Ovary (tissue), 9 donors: ENCODE data around the gene ELAVL1. TPM values are rescaled to one million over a fixed set of nuclear protein-coding genes. Genes with fewer than 3 reads are reported as not detected.

Experiments
- DNase-seq, 5 donors: peaks; one replicate each; pipeline ENCODE4 v3.0.0-alpha.2; 2019 to 2020
- H3K27ac ChIP-seq, 2 donors: fragments of 200-600 bp; one replicate each; pipeline versions ENCODE4 v1.5.1 to v1.8.0; 2019 to 2022
- H3K27me3 ChIP-seq: fragments of 200-600 bp; one replicate; pipeline ENCODE4 v1.8.0; 2022
- H3K36me3 ChIP-seq: fragments of 200-600 bp; sonication (generic); one replicate; pipeline ENCODE4 v1.5.1; 2019
- H3K4me1 ChIP-seq: one replicate; pipeline ENCODE4 v1.8.1; 2013; ENCODE audit warnings: mild to moderate bottlenecking, moderate library complexity; ENCODE audit not compliant: insufficient read depth
- H3K4me3 ChIP-seq: fragments of 200-600 bp; sonication (generic); one replicate; pipeline ENCODE4 v1.5.1; 2017
- H3K9me3 ChIP-seq, 2 donors: fragments of 200-600 bp in 1 of 2; sonication (generic) in 1 of 2; one replicate each; pipeline versions ENCODE4 v1.5.1 to v1.8.1; 2013 to 2019; ENCODE audit warnings: mild to moderate bottlenecking in 1 of 2, moderate library complexity in 1 of 2
- EP300 ChIP-seq: sonication (generic); formaldehyde crosslinking; IDR thresholded peaks from one replicate; pipeline ENCODE4 v1.6.1; 2017; ENCODE audit warnings: antibody characterized with exemption
- POLR2A ChIP-seq: fragments of 450-650 bp; IDR thresholded peaks from one replicate; pipeline ENCODE4 v1.6.1; 2017; ENCODE audit warnings: antibody characterized with exemption, mild to moderate bottlenecking, moderate library complexity
- WGBS, 3 donors: extraction: QIAGEN DNeasy Blood & Tissue Kit in 1 of 3; methylation state at CpG; one replicate each; pipeline versions ENCODE4 v1.1.5 to v1.1.7; 2013 to 2017; 5-methylcytosine and 5-hydroxymethylcytosine counted together
- intact Hi-C, 4 donors: fragments of 100-400 bp; cut with DNase I; formaldehyde crosslinking; loops; one replicate each; pipeline versions ENCODE4 v1.11.0 to v1.15.1; 2022 to 2023
- polyA plus RNA-seq, 2 donors: library from polyadenylated mRNA; stranded (reverse); fragments of 200-250 nt in 1 of 2; fragments of 350-450 nt in 1 of 2; fragmentation: Illumina TruSeq in 1 of 2; extraction: RNeasy Lipid Tissue Mini Kit (QIAGEN cat#74804) in 1 of 2; gene quantifications; one replicate each; pipeline ENCODE4 v1.2.3, GENCODE V29; 2013 to 2014
- total RNA-seq, 7 donors: library from RNA; depleted of rRNA in 2 of 7; stranded (reverse); fragments of >200 nt in 2 of 7; fragmentation: NEBNext Ultra II Directional in 3 of 7; extraction: Animal tissue kit (Norgen Biotek cat#: 25700) in 3 of 7; gene quantifications; one replicate each; pipeline versions ENCODE4 v1.1.0 to v1.2.4, GENCODE V29; 2016 to 2023
- TF ChIP-seq, protein P1 (sequence below), 3 donors: fragments of 450-650 bp in 2 of 3; fragments of 200-600 bp in 1 of 3; IDR thresholded peaks; one replicate each; pipeline versions ENCODE4 v1.5.1 to v1.8.0; 2016 to 2022; ENCODE audit warnings: antibody characterized with exemption in 3 of 3, mild to moderate bottlenecking in 1 of 3
- donor health status: DM: no; HTN: no; CAD: no; lungs with moderate emphysema.
- donor health status: DM: no; HTN: no; CAD: no.
- donor health status: Bipolar disorder and iron deficiency.
- donor health status: DM: yes; HTN: yes; CAD: no.
- donor health status: DM: no; HTN: no; CAD: no.
- donor health status: DM: yes; HTN: yes; CAD: no.

ELAVL1 gene
- total and polyA plus RNA-seq, 9 donors = 13.8 to 78.4 (median 63.5) TPM

GRCh38 chr19:7979011-7979410 lies 26.4 kb downstream of the ELAVL1 start:
- H3K9me3 ChIP-seq = no peaks in the 10 kb centered on the region
- 78 to 91% (median 82%) methylated on average over 10 of the region's 10 CpGs for WGBS, 3 donors
- TF ChIP-seq, protein P1, sequence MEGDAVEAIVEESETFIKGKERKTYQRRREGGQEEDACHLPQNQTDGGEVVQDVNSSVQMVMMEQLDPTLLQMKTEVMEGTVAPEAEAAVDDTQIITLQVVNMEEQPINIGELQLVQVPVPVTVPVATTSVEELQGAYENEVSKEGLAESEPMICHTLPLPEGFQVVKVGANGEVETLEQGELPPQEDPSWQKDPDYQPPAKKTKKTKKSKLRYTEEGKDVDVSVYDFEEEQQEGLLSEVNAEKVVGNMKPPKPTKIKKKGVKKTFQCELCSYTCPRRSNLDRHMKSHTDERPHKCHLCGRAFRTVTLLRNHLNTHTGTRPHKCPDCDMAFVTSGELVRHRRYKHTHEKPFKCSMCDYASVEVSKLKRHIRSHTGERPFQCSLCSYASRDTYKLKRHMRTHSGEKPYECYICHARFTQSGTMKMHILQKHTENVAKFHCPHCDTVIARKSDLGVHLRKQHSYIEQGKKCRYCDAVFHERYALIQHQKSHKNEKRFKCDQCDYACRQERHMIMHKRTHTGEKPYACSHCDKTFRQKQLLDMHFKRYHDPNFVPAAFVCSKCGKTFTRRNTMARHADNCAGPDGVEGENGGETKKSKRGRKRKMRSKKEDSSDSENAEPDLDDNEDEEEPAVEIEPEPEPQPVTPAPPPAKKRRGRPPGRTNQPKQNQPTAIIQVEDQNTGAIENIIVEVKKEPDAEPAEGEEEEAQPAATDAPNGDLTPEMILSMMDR (IDR thresholded peaks at IDR 0.05) = no peak
- TF ChIP-seq EP300 = no peak
- no peak for TF ChIP-seq POLR2A
- intact Hi-C loops = no loop called here
- no peak overlapping the region for H3K27ac ChIP-seq
- no peaks in the 10 kb centered on the region for H3K36me3 ChIP-seq
- no peaks in the 10 kb centered on the region for H3K27me3 ChIP-seq
- no peaks in the 10 kb centered on the region for H3K4me1 ChIP-seq
- DNase-seq = no peak
- H3K4me3 ChIP-seq = no peak overlapping the region

DNA sequence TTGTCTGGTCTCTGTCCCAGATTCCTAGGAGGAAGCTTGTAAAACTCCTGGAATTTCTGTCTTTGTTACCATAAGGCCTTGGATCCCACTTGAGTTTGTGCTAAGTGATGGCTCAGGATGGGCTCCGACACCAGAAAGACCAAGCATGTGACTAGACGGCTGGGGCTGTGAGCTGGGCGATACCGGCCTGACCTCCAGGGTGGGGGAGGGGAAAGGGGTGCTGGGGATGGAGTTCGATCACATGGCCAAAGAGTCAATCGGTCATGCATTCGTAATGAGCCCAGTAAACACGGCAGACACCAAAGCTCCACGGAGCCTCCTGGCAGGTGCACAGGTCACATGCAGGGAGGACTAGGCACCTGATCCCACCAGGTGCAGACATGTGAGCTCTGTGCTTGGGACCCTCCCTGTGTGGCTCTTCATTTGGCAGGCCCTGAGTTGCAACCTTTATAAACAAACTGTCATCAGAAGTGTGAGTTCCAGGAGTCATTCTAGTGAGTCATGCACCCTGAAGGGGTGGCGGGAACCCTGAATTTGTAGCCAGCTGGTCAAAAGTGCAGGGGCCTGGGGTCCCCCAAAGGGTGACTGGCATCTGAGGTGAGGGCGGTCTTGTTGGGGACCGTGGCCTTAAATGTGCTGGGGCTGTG lies 27.1 kb downstream of the ELAVL1 start:
- no peaks in the 10 kb centered on the region for H3K36me3 ChIP-seq
- no peak overlapping the region for H3K27ac ChIP-seq
- whole genome bisulfite sequencing, 3 donors = 74 to 84% (median 76%) methylated on average over 12 of the region's 12 CpGs
- TF ChIP-seq, protein P1 (IDR thresholded peaks at IDR 0.05) = no peak
- TF ChIP-seq POLR2A = no peak
- no peak for TF ChIP-seq EP300
- no peaks in the 10 kb centered on the region for H3K27me3 ChIP-seq
- DNase-seq = no peak
- intact Hi-C loops = no loop called here
- H3K4me3 ChIP-seq = no peak overlapping the region
- H3K9me3 ChIP-seq = no peaks in the 10 kb centered on the region
- no peaks in the 10 kb centered on the region for H3K4me1 ChIP-seq

DNA sequence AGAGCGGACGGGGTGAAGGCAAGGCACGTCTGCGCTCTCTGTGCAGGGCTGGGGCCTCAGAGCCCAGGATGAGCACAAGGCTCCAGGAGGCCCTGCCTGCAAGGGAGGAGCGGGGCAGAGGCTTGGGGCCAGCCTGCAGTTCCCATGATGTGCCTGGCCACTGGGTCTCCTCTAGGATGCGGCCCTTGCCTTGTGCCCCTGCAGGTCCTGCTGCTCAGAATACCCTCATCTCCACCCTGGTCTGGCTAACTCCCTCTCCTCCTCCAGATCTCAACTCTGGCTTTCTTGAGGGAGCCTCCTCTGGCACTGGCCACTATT lies 27.8 kb downstream of the ELAVL1 start:
- Histone ChIP-seq H3K9me3 (no peaks in the 10 kb centered on the region), H3K27ac (no peak overlapping the region), H3K27me3 (no peaks in the 10 kb centered on the region), H3K36me3 (no peaks in the 10 kb centered on the region), H3K4me3 (no peak overlapping the region), H3K4me1 (no peaks in the 10 kb centered on the region)
- intact Hi-C loops = no loop called here
- WGBS, 3 donors = 94 to 97% (median 97%) methylated on average over 6 of the region's 6 CpGs
- TF ChIP-seq POLR2A (no peak), EP300 (no peak)
- TF ChIP-seq, protein P1 (IDR thresholded peaks at IDR 0.05) = no peak
- no peak for DNase-seq

DNA sequence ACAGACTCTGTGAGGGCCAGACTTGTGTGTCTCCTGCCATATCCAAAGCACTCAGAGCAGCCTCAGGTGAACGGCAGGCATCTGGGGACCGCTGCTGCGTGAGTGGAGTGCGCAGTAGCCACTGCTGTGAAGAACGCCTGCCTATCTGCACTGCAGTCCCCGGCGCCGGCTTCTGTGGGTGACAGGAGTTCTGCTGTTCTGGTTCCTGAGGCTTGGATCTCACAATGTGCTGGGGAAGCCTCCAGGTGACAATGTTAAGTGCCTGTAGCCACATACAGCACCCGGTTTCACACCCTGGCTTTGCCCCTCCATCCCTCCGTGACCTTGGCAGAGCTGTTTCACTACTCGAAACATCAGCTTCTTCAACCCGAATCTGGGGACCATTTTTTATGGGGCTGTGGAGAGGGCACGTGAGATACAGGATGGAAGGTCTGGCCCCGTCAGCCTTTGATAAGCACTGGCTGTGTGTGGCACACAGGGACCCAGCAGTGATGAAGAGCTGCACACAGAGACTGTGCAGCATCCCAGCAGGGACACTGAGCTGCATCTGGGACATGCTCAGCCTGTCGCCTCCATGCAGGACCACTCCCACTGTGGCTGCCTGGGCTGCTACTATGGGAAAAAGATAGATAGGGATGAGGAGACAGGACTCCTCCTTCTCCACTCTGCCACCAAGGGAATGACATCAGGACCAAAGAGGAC lies 28.3 kb downstream of the ELAVL1 start:
- H3K4me3 ChIP-seq = no peak overlapping the region
- H3K4me1 ChIP-seq = no peaks in the 10 kb centered on the region
- H3K27ac ChIP-seq = no peak overlapping the region
- H3K27me3 ChIP-seq = no peaks in the 10 kb centered on the region
- no peaks in the 10 kb centered on the region for H3K36me3 ChIP-seq
- intact Hi-C loops = no loop called here
- no peak for DNase-seq
- WGBS, 3 donors = 92 to 96% (median 94%) methylated on average over 10 to 15 of the region's 15 CpGs
- H3K9me3 ChIP-seq = no peaks in the 10 kb centered on the region
- TF ChIP-seq, protein P1 (IDR thresholded peaks at IDR 0.05) = no peak
- TF ChIP-seq EP300 (no peak), POLR2A (no peak)
